ENCODE data around the gene INTS3. TPM values are rescaled to one million over a fixed set of nuclear protein-coding genes. Genes with fewer than 3 reads are reported as not detected.

Gene INTS3
- polyA plus RNA-seq, 1 donor from 2014 or later: 29.9 TPM

GRCh38 chr1:153688736-153689328, 39.0 kb upstream of the INTS3 start:
- no peaks in the 10 kb centered on the region for H3K9me3 ChIP-seq (ENCODE audit: low read length)
- H3K27ac ChIP-seq (ENCODE audit: low read length): no peak overlapping the region
- H4K20me1 ChIP-seq (ENCODE audit: insufficient read depth): no peaks in the 10 kb centered on the region
- no peaks in the 10 kb centered on the region for H3K79me2 ChIP-seq (replicated peaks; ENCODE audit: insufficient read depth, low read length)
- no peaks in the 10 kb centered on the region for H3K36me3 ChIP-seq (ENCODE audit: insufficient read depth, low read length)
- H3K4me2 ChIP-seq (ENCODE audit: low read length): no peak overlapping the region
- H3K9ac ChIP-seq (ENCODE audit: low read length): no peak overlapping the region
- no peaks in the 10 kb centered on the region for H3K27me3 ChIP-seq (ENCODE audit: insufficient read depth, low read depth, low read length)
- no peak overlapping the region for H2AFZ ChIP-seq (ENCODE audit: low read depth, low read length)
- no peaks in the 10 kb centered on the region for H3F3A ChIP-seq (ENCODE audit: insufficient read depth, low read length, poor library complexity, severe bottlenecking)
- TF ChIP-seq REST (IDR thresholded peaks at IDR 0.05; ENCODE audit: borderline replicate concordance): no peak
- no peak for TF ChIP-seq SMC3 (conservative IDR thresholded peaks at IDR 0.05; ENCODE audit: poor library complexity)
- no peak for TF ChIP-seq RAD21 (conservative IDR thresholded peaks at IDR 0.05)
- no peak for TF ChIP-seq CTCF (IDR thresholded peaks at IDR 0.05; ENCODE audit: poor library complexity, severe bottlenecking)
- TF ChIP-seq TAF1 (IDR thresholded peaks at IDR 0.05; ENCODE audit: low read depth): no peak
- TF ChIP-seq POLR2AphosphoS5 (IDR thresholded peaks at IDR 0.05): no peak
- no peak for TF ChIP-seq EP300 (conservative IDR thresholded peaks at IDR 0.05; ENCODE audit: poor library complexity, severe bottlenecking)
- no peak for TF ChIP-seq MXI1 (conservative IDR thresholded peaks at IDR 0.05; ENCODE audit: poor library complexity, severe bottlenecking)
- TF ChIP-seq EZH2 (IDR thresholded peaks at IDR 0.05; ENCODE audit: borderline replicate concordance, insufficient read depth, low read length, poor library complexity, severe bottlenecking): no peak
- no peaks in the 10 kb centered on the region for H3K9me2 ChIP-seq (ENCODE audit: insufficient read depth, low read length)
- H3K4me3 ChIP-seq (ENCODE audit: low read length): no peak overlapping the region

GRCh38 chr1:153693466-153693865, 34.4 kb upstream of the INTS3 start:
- H3F3A ChIP-seq (ENCODE audit: insufficient read depth, low read length, poor library complexity, severe bottlenecking): no peaks in the 10 kb centered on the region
- no peaks in the 10 kb centered on the region for H3K36me3 ChIP-seq (ENCODE audit: insufficient read depth, low read length)
- no peak overlapping the region for H3K27ac ChIP-seq (ENCODE audit: low read length)
- H3K4me3 ChIP-seq (ENCODE audit: low read length): no peak overlapping the region
- no peaks in the 10 kb centered on the region for H4K20me1 ChIP-seq (ENCODE audit: insufficient read depth)
- no peaks in the 10 kb centered on the region for H3K9me2 ChIP-seq (ENCODE audit: insufficient read depth, low read length)
- no peaks in the 10 kb centered on the region for H3K9me3 ChIP-seq (ENCODE audit: low read length)
- H3K27me3 ChIP-seq (ENCODE audit: insufficient read depth, low read depth, low read length): no peaks in the 10 kb centered on the region
- H3K4me2 ChIP-seq (ENCODE audit: low read length): no peak overlapping the region
- no peak overlapping the region for H2AFZ ChIP-seq (ENCODE audit: low read depth, low read length)
- H3K79me2 ChIP-seq (replicated peaks; ENCODE audit: insufficient read depth, low read length): no peaks in the 10 kb centered on the region
- TF ChIP-seq RAD21 (conservative IDR thresholded peaks at IDR 0.05) (no peak), CTCF (IDR thresholded peaks at IDR 0.05; ENCODE audit: poor library complexity, severe bottlenecking) (no peak), MXI1 (conservative IDR thresholded peaks at IDR 0.05; ENCODE audit: poor library complexity, severe bottlenecking) (no peak), TAF1 (IDR thresholded peaks at IDR 0.05; ENCODE audit: low read depth) (no peak), EP300 (conservative IDR thresholded peaks at IDR 0.05; ENCODE audit: poor library complexity, severe bottlenecking) (no peak), SMC3 (conservative IDR thresholded peaks at IDR 0.05; ENCODE audit: poor library complexity) (no peak), POLR2AphosphoS5 (IDR thresholded peaks at IDR 0.05) (no peak), REST (IDR thresholded peaks at IDR 0.05; ENCODE audit: borderline replicate concordance) (no peak), EZH2 (IDR thresholded peaks at IDR 0.05; ENCODE audit: borderline replicate concordance, insufficient read depth, low read length, poor library complexity, severe bottlenecking) (no peak)
- H3K9ac ChIP-seq (ENCODE audit: low read length): no peak overlapping the region
